ENCODE measurements around the gene HEBP1. TPM values are rescaled to one million over a fixed set of nuclear protein-coding genes. Genes with fewer than 3 reads are reported as not detected.

The HEBP1 gene
- total and polyA plus RNA-seq, 8 donors: 58.9 to 81.1 (median 66.7) TPM

GRCh38 chr12:12997734-12998133, 2.3 kb downstream of the HEBP1 start:
- Histone ChIP-seq H3K4me3 (no peak overlapping the region), H3K4me1 (peaks cover 10 to 60% of the 10 kb centered on the region in 2 donors), H3K27ac (no peak overlapping the region), H3K9me3 (no peaks in the 10 kb centered on the region), H3K27me3 (no peaks in the 10 kb centered on the region), H3K36me3 (no peaks in the 10 kb centered on the region)
- ATAC-seq (no peak), DNase-seq (no peak)
- TF ChIP-seq CTCF (IDR thresholded peaks at IDR 0.05): no peak
- intact Hi-C loops (cut with DNase I): no loop called here

- H3K4me1 ChIP-seq: peaks cover 10 to 63% of the 10 kb centered on the region in 2 donors
- DNase-seq (no peak), ATAC-seq (no peak)
- H3K9me3 ChIP-seq: no peaks in the 10 kb centered on the region
- intact Hi-C loops (cut with DNase I): no loop called here
- no peak overlapping the region for H3K4me3 ChIP-seq
- H3K36me3 ChIP-seq: no peaks in the 10 kb centered on the region
- no peak overlapping the region for H3K27ac ChIP-seq
- no peak for TF ChIP-seq CTCF (IDR thresholded peaks at IDR 0.05)
- H3K27me3 ChIP-seq: no peaks in the 10 kb centered on the region
Measured at GRCh38 chr12:12997156-12997555, 2.9 kb downstream of the HEBP1 start.

GRCh38 chr12:12996209-12996608, 3.9 kb downstream of the HEBP1 start:
- Histone ChIP-seq H3K9me3 (no peaks in the 10 kb centered on the region), H3K27me3 (no peaks in the 10 kb centered on the region), H3K36me3 (no peaks in the 10 kb centered on the region), H3K4me1 (peaks cover 6 to 64% of the 10 kb centered on the region in 2 donors), H3K4me3 (no peak overlapping the region), H3K27ac (no peak overlapping the region)
- intact Hi-C loops (cut with DNase I): no loop called here
- no peak for TF ChIP-seq CTCF (IDR thresholded peaks at IDR 0.05)
- ATAC-seq: no peak
- DNase-seq: no peak

GRCh38 chr12:12995088-12995487, 5.0 kb downstream of the HEBP1 start:
- Histone ChIP-seq H3K36me3 (no peaks in the 10 kb centered on the region), H3K4me1 (peaks cover 6 to 69% of the 10 kb centered on the region in 2 donors), H3K9me3 (no peaks in the 10 kb centered on the region), H3K4me3 (no peak overlapping the region), H3K27ac (no peak overlapping the region), H3K27me3 (no peaks in the 10 kb centered on the region)
- DNase-seq (no peak), ATAC-seq (no peak)
- TF ChIP-seq CTCF (IDR thresholded peaks at IDR 0.05): no peak
- intact Hi-C loops (cut with DNase I): no loop called here

GRCh38 chr12:12993367-12993766, 6.7 kb downstream of the HEBP1 start:
- H3K4me3 ChIP-seq: no peak overlapping the region
- TF ChIP-seq CTCF (IDR thresholded peaks at IDR 0.05): no peak
- peaks cover 0 to 8% of the 10 kb centered on the region in 2 donors for H3K36me3 ChIP-seq
- DNase-seq (no peak), ATAC-seq (no peak)
- intact Hi-C loops (cut with DNase I): no loop called here
- H3K27ac ChIP-seq: peak overlapping the region; percentile 82 to 86
- peaks cover 0 to 55% of the 10 kb centered on the region in 2 donors for H3K4me1 ChIP-seq
- H3K27me3 ChIP-seq: no peaks in the 10 kb centered on the region
- H3K9me3 ChIP-seq: no peaks in the 10 kb centered on the region

Measured in left lung (tissue), 10 donors.